Measurements from ENCODE around the gene NBPF1. TPM values are rescaled to one million over a fixed set of nuclear protein-coding genes. Genes with fewer than 3 reads are reported as not detected.
"Not testable (repeated sequence)": the region's sequence is repeated elsewhere in the genome, so short reads cannot be mapped to it uniquely, and the experiment has no call there.

NBPF1 gene
- total and polyA plus RNA-seq, 10 donors = 1.3 to 60.7 (median 30.2) TPM

GRCh38 chr1:16549545-16549944 lies 63.8 kb downstream of the NBPF1 start:
- H3K36me3 ChIP-seq; H3K9me3 ChIP-seq; H3K27ac ChIP-seq; H3K4me1 ChIP-seq; H3K4me3 ChIP-seq; DNase-seq; intact Hi-C loops (cut with DNase I; ENCODE audit: low total_unique reads); H3K27me3 ChIP-seq (replicated peaks in 1 of 7): not testable (repeated sequence)
- 50 to 83% (median 58%) methylated on average over 1 of the region's 1 CpG for WGBS, 5 donors

GRCh38 chr1:16547502-16548241 lies 65.7 kb downstream of the NBPF1 start:
- H3K4me3 ChIP-seq; intact Hi-C loops (cut with DNase I; ENCODE audit: low total_unique reads): not testable (repeated sequence)
- WGBS, 5 donors = 46 to 76% (median 60%) methylated on average over 1 to 27 of the region's 41 CpGs; no CpG with 5 or more reads in 1 of the 5 donors

GRCh38 chr1:16545682-16546095 lies 67.7 kb downstream of the NBPF1 start:
- H3K9me3 ChIP-seq; intact Hi-C loops (cut with DNase I; ENCODE audit: low total_unique reads); DNase-seq; H3K27ac ChIP-seq; H3K4me3 ChIP-seq; H3K4me1 ChIP-seq; H3K27me3 ChIP-seq (replicated peaks in 1 of 7); H3K36me3 ChIP-seq: not testable (repeated sequence)
- WGBS, 5 donors = 21 to 71% (median 57%) methylated on average over 9 to 12 of the region's 16 CpGs

More at GRCh38 chr1:16547502-16548241, 65.7 kb downstream of the NBPF1 start:
- H3K4me1 ChIP-seq; DNase-seq; H3K9me3 ChIP-seq; H3K36me3 ChIP-seq; H3K27me3 ChIP-seq (replicated peaks in 1 of 7); H3K27ac ChIP-seq: not testable (repeated sequence)

GRCh38 chr1:16540421-16540893 lies 72.9 kb downstream of the NBPF1 start:
- H3K4me3 ChIP-seq; DNase-seq; intact Hi-C loops (cut with DNase I; ENCODE audit: low total_unique reads); H3K36me3 ChIP-seq; H3K9me3 ChIP-seq; H3K4me1 ChIP-seq: not testable (repeated sequence)
- 0 to 20% (median 5%) methylated on average over 1 to 2 of the region's 2 CpGs; no CpG with 5 or more reads in 2 of the 5 donors for WGBS, 5 donors
- H3K27me3 ChIP-seq (replicated peaks in 1 of 7) = peaks cover 0 to 14% (median 2%) of the 10 kb centered on the region in 7 donors
- peak in 1 of 3 donors; percentile 39 for TF ChIP-seq POLR2AphosphoS5 (IDR thresholded peaks at IDR 0.05)
- peak overlapping the region in 1 of 8 donors; percentile 64 for H3K27ac ChIP-seq

GRCh38 chr1:16537528-16537927 lies 75.8 kb downstream of the NBPF1 start:
- H3K27ac ChIP-seq; H3K4me3 ChIP-seq; H3K36me3 ChIP-seq; intact Hi-C loops (cut with DNase I; ENCODE audit: low total_unique reads); DNase-seq; H3K9me3 ChIP-seq: not testable (repeated sequence)
- H3K27me3 ChIP-seq (replicated peaks in 1 of 7) = peaks cover 0 to 40% (median 13%) of the 10 kb centered on the region in 7 donors
- H3K4me1 ChIP-seq = peaks cover 4 to 16% (median 10%) of the 10 kb centered on the region in 6 donors
- 72 to 99% (median 74%) methylated on average over 5 of the region's 6 CpGs for WGBS, 5 donors

- H3K36me3 ChIP-seq; H3K4me3 ChIP-seq; H3K9me3 ChIP-seq; DNase-seq; intact Hi-C loops (cut with DNase I; ENCODE audit: low total_unique reads); H3K27ac ChIP-seq: not testable (repeated sequence)
- H3K4me1 ChIP-seq = peaks cover 4 to 16% (median 10%) of the 10 kb centered on the region in 6 donors
- WGBS, 5 donors = 84 to 88% (median 86%) methylated on average over 14 to 15 of the region's 15 CpGs
- peaks cover 0 to 47% (median 16%) of the 10 kb centered on the region in 7 donors for H3K27me3 ChIP-seq (replicated peaks in 1 of 7)
Measured at GRCh38 chr1:16536796-16537195, 76.6 kb downstream of the NBPF1 start.

- H3K27ac ChIP-seq; DNase-seq; H3K9me3 ChIP-seq; intact Hi-C loops (cut with DNase I; ENCODE audit: low total_unique reads); H3K36me3 ChIP-seq: not testable (repeated sequence)
- WGBS, 5 donors = 46 to 76% (median 64%) methylated on average over 17 to 22 of the region's 22 CpGs
- Histone ChIP-seq H3K4me3 (peak overlapping the region in 1 of 8 donors; percentile 62), H3K27me3 (replicated peaks in 1 of 7) (peaks cover 0 to 56% (median 20%) of the 10 kb centered on the region in 7 donors), H3K4me1 (peaks cover 4 to 16% (median 10%) of the 10 kb centered on the region in 6 donors)
Measured at GRCh38 chr1:16535898-16536297, 77.5 kb downstream of the NBPF1 start.

- WGBS, 5 donors = 13 to 52% (median 33%) methylated on average over 19 to 33 of the region's 34 CpGs
- H3K9me3 ChIP-seq; intact Hi-C loops (cut with DNase I; ENCODE audit: low total_unique reads); DNase-seq; H3K36me3 ChIP-seq; H3K27ac ChIP-seq: not testable (repeated sequence)
- Histone ChIP-seq H3K4me3 (peak overlapping the region in 6 of 8 donors; percentile 8 to 62 (median 19)), H3K27me3 (replicated peaks in 1 of 7) (peaks cover 0 to 58% (median 20%) of the 10 kb centered on the region in 7 donors), H3K4me1 (peaks cover 4 to 12% (median 10%) of the 10 kb centered on the region in 6 donors)
Measured at GRCh38 chr1:16535487-16535886, 77.9 kb downstream of the NBPF1 start.

- DNase-seq = peak; percentile 77
- peaks cover 0 to 58% (median 20%) of the 10 kb centered on the region in 7 donors for H3K27me3 ChIP-seq (replicated peaks in 1 of 7)
- peaks cover 4 to 11% (median 8%) of the 10 kb centered on the region in 6 donors for H3K4me1 ChIP-seq
- H3K36me3 ChIP-seq; H3K9me3 ChIP-seq; intact Hi-C loops (cut with DNase I; ENCODE audit: low total_unique reads); H3K27ac ChIP-seq: not testable (repeated sequence)
- H3K4me3 ChIP-seq = peak overlapping the region in 6 of 8 donors; percentile 8 to 62 (median 19)
- 3 to 27% (median 8%) methylated on average over 18 to 32 of the region's 43 CpGs for WGBS, 5 donors
Measured at GRCh38 chr1:16534829-16535456, 78.4 kb downstream of the NBPF1 start.

GRCh38 chr1:16534239-16534828 lies 79.0 kb downstream of the NBPF1 start:
- H3K27ac ChIP-seq; H3K9me3 ChIP-seq; intact Hi-C loops (cut with DNase I; ENCODE audit: low total_unique reads); H3K36me3 ChIP-seq; DNase-seq: not testable (repeated sequence)
- Histone ChIP-seq H3K4me1 (peaks cover 4 to 11% (median 8%) of the 10 kb centered on the region in 6 donors), H3K27me3 (replicated peaks in 1 of 7) (peaks cover 0 to 58% (median 20%) of the 10 kb centered on the region in 7 donors), H3K4me3 (peak overlapping the region in 1 of 8 donors; percentile 62)
- WGBS, 5 donors = 20 to 32% (median 26%) methylated on average over 28 to 43 of the region's 44 CpGs

Measured in spleen (tissue), 11 donors.